Urinary bladder (tissue), 4 donors: ENCODE data around the gene RGS6. TPM values are rescaled to one million over a fixed set of nuclear protein-coding genes. Genes with fewer than 3 reads are reported as not detected.

Experiments
- DNase-seq: peaks from one replicate; pipeline ENCODE4 v3.0.0-alpha.2; 2015; ENCODE audit errors: extremely low spot score
- H3K27ac ChIP-seq: one replicate; pipeline ENCODE4 v1.5.1; 2013; ENCODE audit warnings: low read depth, mild to moderate bottlenecking, moderate library complexity
- H3K36me3 ChIP-seq: one replicate; pipeline ENCODE4 v1.6.1; 2013; ENCODE audit warnings: mild to moderate bottlenecking, moderate library complexity; ENCODE audit not compliant: insufficient read depth
- H3K4me1 ChIP-seq: one replicate; pipeline ENCODE4 v1.6.1; 2013; ENCODE audit warnings: mild to moderate bottlenecking, moderate library complexity; ENCODE audit not compliant: insufficient read depth
- H3K4me3 ChIP-seq: one replicate; pipeline ENCODE4 v1.5.1; 2013; ENCODE audit warnings: low read depth, low read length
- WGBS: extraction: QIAGEN DNeasy Blood & Tissue Kit; methylation state at CpG from one replicate; pipeline ENCODE4 v1.1.7; 2013; 5-methylcytosine and 5-hydroxymethylcytosine counted together
- polyA plus RNA-seq: library from polyadenylated mRNA; stranded (reverse); fragments of 200-250 nt; gene quantifications from one replicate; pipeline ENCODE4 v1.2.3, GENCODE V29; 2013
- total RNA-seq: library from RNA; depleted of rRNA; stranded (reverse); fragments of >200 nt; gene quantifications from one replicate; pipeline ENCODE4 v1.2.3, GENCODE V29; 2014
- donor health status: healthy with polysubstance abuse.
- donor health status: healthy.

Gene RGS6
- total and polyA plus RNA-seq, 2 donors = 0.65 to 3.3 TPM

GRCh38 chr14:71960494-71961353, 28.5 kb downstream of the RGS6 start:
- no peak for DNase-seq
- Histone ChIP-seq H3K36me3 (no peaks in the 10 kb centered on the region), H3K27ac (no peak overlapping the region), H3K4me1 (no peaks in the 10 kb centered on the region), H3K4me3 (no peak overlapping the region)
- 54% methylated on average over 8 of the region's 8 CpGs for WGBS

- no peak overlapping the region for H3K27ac ChIP-seq
- H3K4me3 ChIP-seq = no peak overlapping the region
- H3K4me1 ChIP-seq = no peaks in the 10 kb centered on the region
- WGBS = 43% methylated on average over 4 of the region's 4 CpGs
- DNase-seq = no peak
- H3K36me3 ChIP-seq = no peaks in the 10 kb centered on the region
These were observed 29.7 kb downstream of the RGS6 start for GRCh38 chr14:71961972-71962371.

- H3K27ac ChIP-seq = no peak overlapping the region
- H3K36me3 ChIP-seq = no peaks in the 10 kb centered on the region
- WGBS = 71% methylated on average over 7 of the region's 7 CpGs
- DNase-seq = no peak
- no peak overlapping the region for H3K4me3 ChIP-seq
- no peaks in the 10 kb centered on the region for H3K4me1 ChIP-seq
These were observed 32.5 kb downstream of the RGS6 start for GRCh38 chr14:71964716-71965115.

- Histone ChIP-seq H3K4me1 (no peaks in the 10 kb centered on the region), H3K36me3 (no peaks in the 10 kb centered on the region)
- 68% methylated on average over 2 of the region's 2 CpGs for WGBS
These were observed 34.3 kb downstream of the RGS6 start for GRCh38 chr14:71966528-71966927.

GRCh38 chr14:71967704-71968103, 35.5 kb downstream of the RGS6 start:
- 79% methylated on average over 1 of the region's 1 CpG for WGBS
- no peak overlapping the region for H3K4me3 ChIP-seq
- no peaks in the 10 kb centered on the region for H3K4me1 ChIP-seq

More at GRCh38 chr14:71966528-71966927, 34.3 kb downstream of the RGS6 start:
- H3K27ac ChIP-seq = no peak overlapping the region
- DNase-seq = no peak
- no peak overlapping the region for H3K4me3 ChIP-seq

GRCh38 chr14:71970272-71970671, 38.0 kb downstream of the RGS6 start:
- Histone ChIP-seq H3K4me1 (no peaks in the 10 kb centered on the region), H3K4me3 (no peak overlapping the region), H3K27ac (no peak overlapping the region), H3K36me3 (no peaks in the 10 kb centered on the region)
- DNase-seq = no peak
- WGBS = 78% methylated on average over 3 of the region's 3 CpGs

More at GRCh38 chr14:71967704-71968103, 35.5 kb downstream of the RGS6 start:
- Histone ChIP-seq H3K27ac (no peak overlapping the region), H3K36me3 (no peaks in the 10 kb centered on the region)
- DNase-seq = no peak

GRCh38 chr14:71985538-71986189, 53.4 kb downstream of the RGS6 start:
- H3K36me3 ChIP-seq = no peaks in the 10 kb centered on the region
- H3K4me3 ChIP-seq = no peak overlapping the region
- no peak overlapping the region for H3K27ac ChIP-seq
- peak; percentile 67 for DNase-seq
- 21% methylated on average over 3 of the region's 3 CpGs for WGBS
- H3K4me1 ChIP-seq = no peaks in the 10 kb centered on the region

- whole genome bisulfite sequencing = 74% methylated on average over 5 of the region's 5 CpGs
These were observed 56.2 kb downstream of the RGS6 start for GRCh38 chr14:71988476-71988875.

GRCh38 chr14:71988939-71989338, 56.7 kb downstream of the RGS6 start:
- Histone ChIP-seq H3K4me1 (no peaks in the 10 kb centered on the region), H3K4me3 (no peak overlapping the region), H3K36me3 (no peaks in the 10 kb centered on the region), H3K27ac (no peak overlapping the region)
- WGBS = 83% methylated on average over 3 of the region's 3 CpGs
- no peak for DNase-seq

More at GRCh38 chr14:71988476-71988875, 56.2 kb downstream of the RGS6 start:
- Histone ChIP-seq H3K4me3 (no peak overlapping the region), H3K27ac (no peak overlapping the region), H3K36me3 (no peaks in the 10 kb centered on the region), H3K4me1 (no peaks in the 10 kb centered on the region)
- no peak for DNase-seq

GRCh38 chr14:71994416-71994815, 62.2 kb downstream of the RGS6 start:
- Histone ChIP-seq H3K27ac (no peak overlapping the region), H3K36me3 (no peaks in the 10 kb centered on the region), H3K4me3 (no peak overlapping the region), H3K4me1 (no peaks in the 10 kb centered on the region)
- 92% methylated on average over 5 of the region's 5 CpGs for WGBS
- no peak for DNase-seq

- Histone ChIP-seq H3K4me1 (no peaks in the 10 kb centered on the region), H3K27ac (no peak overlapping the region), H3K4me3 (no peak overlapping the region), H3K36me3 (no peaks in the 10 kb centered on the region)
- 91% methylated on average over 9 of the region's 9 CpGs for WGBS
- DNase-seq = no peak
These were observed 63.5 kb downstream of the RGS6 start for GRCh38 chr14:71995741-71996140.

- Histone ChIP-seq H3K36me3 (no peaks in the 10 kb centered on the region), H3K27ac (no peak overlapping the region), H3K4me3 (no peak overlapping the region), H3K4me1 (no peaks in the 10 kb centered on the region)
- 78% methylated on average over 3 of the region's 3 CpGs for WGBS
- DNase-seq = no peak
These were observed 64.4 kb downstream of the RGS6 start for GRCh38 chr14:71996610-71997009.

- 90% methylated on average over 9 of the region's 9 CpGs for WGBS
- no peak for DNase-seq
- H3K4me3 ChIP-seq = no peak overlapping the region
- H3K36me3 ChIP-seq = no peaks in the 10 kb centered on the region
- H3K27ac ChIP-seq = no peak overlapping the region
- H3K4me1 ChIP-seq = no peaks in the 10 kb centered on the region
These were observed 68.7 kb downstream of the RGS6 start for GRCh38 chr14:72000907-72001306.

- Histone ChIP-seq H3K4me3 (no peak overlapping the region), H3K27ac (no peak overlapping the region), H3K36me3 (no peaks in the 10 kb centered on the region), H3K4me1 (no peaks in the 10 kb centered on the region)
- no peak for DNase-seq
- WGBS = 81% methylated on average over 3 of the region's 3 CpGs
These were observed 70.5 kb downstream of the RGS6 start for GRCh38 chr14:72002731-72003130.
